T1000 (cell line): ENCODE results near the gene CEP104.
A peak's percentile ranks its signal among the peaks of the same experiment; 100 is the strongest.

Experiments
- DNase-seq: peaks from one replicate; lab custom pipeline; 2025; ENCODE audit warnings: mixed read lengths; lab: John Stamatoyannopoulos, UW

Gene CEP104

GRCh38 chr1:3856923-3857790 lies at the start of gene CEP104, which contains the start of gene DFFB:
TSS of gene CEP104 (minus strand) at chr1:3857211. CDS start at chr1:3852407, 4,804 bp downstream.
TSS of gene DFFB (plus strand) at chr1:3857476. CDS start at chr1:3857604, 128 bp downstream.
- peak; percentile 88 for DNase-seq

- DNase-seq = no peak
These were observed 49.6 kb upstream of the CEP104 start for GRCh38 chr1:3906672-3907020.

- DNase-seq = no peak
These were observed 49.1 kb upstream of the CEP104 start for GRCh38 chr1:3905953-3906671.

GRCh38 chr1:3905266-3905952 lies 48.4 kb upstream of the CEP104 start:
- DNase-seq = no peak

GRCh38 chr1:3904843-3905185 lies 47.8 kb upstream of the CEP104 start:
- no peak for DNase-seq

GRCh38 chr1:3904006-3904842 lies 47.2 kb upstream of the CEP104 start:
- no peak for DNase-seq

GRCh38 chr1:3903141-3904005 lies 46.4 kb upstream of the CEP104 start:
- DNase-seq = no peak

GRCh38 chr1:3902571-3903091 lies 45.6 kb upstream of the CEP104 start:
- no peak for DNase-seq

GRCh38 chr1:3902111-3902511 lies 45.1 kb upstream of the CEP104 start:
- no peak for DNase-seq

- peak; percentile 94 for DNase-seq
These were observed 44.0 kb upstream of the CEP104 start for GRCh38 chr1:3900969-3901529.

- peak; percentile 97 for DNase-seq
These were observed 43.3 kb upstream of the CEP104 start, which contains the start of gene C1orf174 for GRCh38 chr1:3900150-3900968. TSS of gene C1orf174 (minus strand) at chr1:3900272. CDS start at chr1:3900186, 86 bp downstream.

GRCh38 chr1:3899754-3900149 lies 42.7 kb upstream of the CEP104 start:
- DNase-seq = no peak

GRCh38 chr1:3898994-3899753 lies 42.2 kb upstream of the CEP104 start:
- DNase-seq = no peak

GRCh38 chr1:3898475-3898735 lies 41.4 kb upstream of the CEP104 start:
- no peak for DNase-seq

- no peak for DNase-seq
These were observed 39.5 kb upstream of the CEP104 start for GRCh38 chr1:3896396-3897000.

GRCh38 chr1:3895951-3896325 lies 38.9 kb upstream of the CEP104 start:
- no peak for DNase-seq

- no peak for DNase-seq
These were observed 38.4 kb upstream of the CEP104 start for GRCh38 chr1:3895279-3895950.
